WTC11 (cell line): ENCODE data around the gene PADI1. TPM values are rescaled to one million over a fixed set of nuclear protein-coding genes. Genes with fewer than 3 reads are reported as not detected.

Experiments used
- ATAC-seq: fragments of 200-7000 bp; cut with Tn5 transposase; 2 replicates; pipeline ENCODE4 v1.10.0; 2021; ENCODE audit warnings: mild to moderate bottlenecking, moderate library complexity
- CTCF ChIA-PET: fragments of 300-600 bp; sonication (Branson Sonifier 250); formaldehyde crosslinking; loops from one replicate; lab custom pipeline; 2021; ENCODE audit warnings: antibody characterized with exemption; lab: Charles Lee
- POLR2A ChIA-PET: fragments of 350-600 bp; sonication (Branson Sonifier 250); formaldehyde crosslinking; loops from one replicate; lab custom pipeline; 2021; ENCODE audit warnings: antibody characterized with exemption; lab: Charles Lee
- DNase-seq: peaks from one replicate; pipeline ENCODE4 v3.0.0; 2021; ENCODE audit warnings: low spot score
- H3K27ac Mint-ChIP-seq: 2 replicates; pipeline ENCODE4 v1.8.0; 2021; ENCODE audit warnings: mixed read lengths
- H3K27me3 Mint-ChIP-seq: 2 replicates; pipeline ENCODE4 v1.8.0; 2021; ENCODE audit warnings: low read depth, mild to moderate bottlenecking, moderate library complexity, mixed read lengths
- H3K36me3 Mint-ChIP-seq: 2 replicates; pipeline ENCODE4 v1.8.0; 2021; ENCODE audit warnings: mixed read lengths
- H3K4me1 Mint-ChIP-seq: 2 replicates; pipeline ENCODE4 v1.8.0; 2022; ENCODE audit warnings: mixed read lengths
- H3K4me3 Mint-ChIP-seq: 2 replicates; pipeline ENCODE4 v1.8.0; 2021; ENCODE audit warnings: mild to moderate bottlenecking, moderate library complexity, mixed read lengths
- H3K9me3 Mint-ChIP-seq: 2 replicates; pipeline ENCODE4 v1.8.0; 2021; ENCODE audit warnings: mixed read lengths
- CBFB ChIP-seq: sonication (generic); formaldehyde crosslinking; IDR thresholded peaks from 2 replicates; pipeline ENCODE4 v1.8.1; 2022; ENCODE audit warnings: mild to moderate bottlenecking, low read depth, missing genetic modification reagents
- EMX1 ChIP-seq: fragments of 250-450 bp; sonication (Bioruptor Pico); IDR thresholded peaks from 2 replicates; pipeline ENCODE4 v1.8.0; 2021; ENCODE audit warnings: mild to moderate bottlenecking
- FOXP1 ChIP-seq: sonication (generic); formaldehyde crosslinking; IDR thresholded peaks from 2 replicates; pipeline ENCODE4 v1.8.0; 2022; ENCODE audit warnings: missing genetic modification reagents, mild to moderate bottlenecking, moderate library complexity, borderline replicate concordance
- HMGA2 ChIP-seq: fragments of 250-450 bp; sonication (Bioruptor Pico); IDR thresholded peaks from 2 replicates; pipeline ENCODE4 v1.4.0; 2021; ENCODE audit warnings: mild to moderate bottlenecking, moderate library complexity
- JAZF1 ChIP-seq: fragments of 250-450 bp; sonication (Bioruptor Pico); IDR thresholded peaks from 2 replicates; pipeline ENCODE4 v1.9.0; 2021; ENCODE audit warnings: moderate library complexity, mild to moderate bottlenecking, inconsistent platforms
- NFATC4 ChIP-seq: fragments of 250-450 bp; sonication (Bioruptor Pico); IDR thresholded peaks from 2 replicates; pipeline ENCODE4 v1.9.0; 2021; ENCODE audit warnings: mild to moderate bottlenecking
- NR1H2 ChIP-seq: sonication (generic); formaldehyde crosslinking; IDR thresholded peaks from 2 replicates; pipeline ENCODE4 v1.9.0; 2021; ENCODE audit warnings: mild to moderate bottlenecking, moderate library complexity, missing genetic modification reagents
- NR2C2 ChIP-seq: sonication (generic); formaldehyde crosslinking; IDR thresholded peaks from 2 replicates; pipeline ENCODE4 v1.8.0; 2022; ENCODE audit warnings: mild to moderate bottlenecking, missing genetic modification reagents
- NR3C1 ChIP-seq: sonication (generic); formaldehyde crosslinking; conservative IDR thresholded peaks from 2 replicates; pipeline ENCODE4 v1.8.1; 2023; ENCODE audit warnings: low read depth, mild to moderate bottlenecking, missing genetic modification reagents
- OVOL2 ChIP-seq: fragments of 250-450 bp; sonication (Bioruptor Pico); IDR thresholded peaks from 2 replicates; pipeline ENCODE4 v1.9.0; 2021; ENCODE audit warnings: mild to moderate bottlenecking, borderline replicate concordance
- SOX15 ChIP-seq: fragments of 250-450 bp; sonication (Bioruptor Pico); IDR thresholded peaks from 2 replicates; pipeline ENCODE4 v1.9.0; 2021; ENCODE audit warnings: mild to moderate bottlenecking
- SP1 ChIP-seq: sonication (generic); formaldehyde crosslinking; conservative IDR thresholded peaks from 2 replicates; pipeline ENCODE4 v1.8.1; 2022; ENCODE audit warnings: missing genetic modification reagents
- ZNF219 ChIP-seq: sonication (generic); formaldehyde crosslinking; IDR thresholded peaks from 2 replicates; pipeline ENCODE4 v1.8.0; 2023; ENCODE audit warnings: missing genetic modification reagents, mild to moderate bottlenecking, borderline replicate concordance
- ZNF317 ChIP-seq: sonication (generic); formaldehyde crosslinking; IDR thresholded peaks from 2 replicates; pipeline ENCODE4 v1.8.1; 2023; ENCODE audit warnings: low read depth, mild to moderate bottlenecking, moderate library complexity, missing genetic modification reagents, borderline replicate concordance
- ZNF416 ChIP-seq: fragments of 250-450 bp; sonication (Bioruptor Pico); IDR thresholded peaks from 2 replicates; pipeline ENCODE4 v1.9.0; 2021; ENCODE audit warnings: mild to moderate bottlenecking, inconsistent platforms
- total RNA-seq: library from RNA; stranded (reverse); gene quantifications from 3 replicates; pipeline ENCODE4 v1.2.3, GENCODE V29; 2021
- TF ChIP-seq, protein P1 (sequence below): sonication (generic); formaldehyde crosslinking; IDR thresholded peaks from 2 replicates; pipeline ENCODE4 v1.8.1; 2023; ENCODE audit warnings: mild to moderate bottlenecking, moderate library complexity, missing genetic modification reagents
- TF ChIP-seq, protein P2 (sequence below): sonication (generic); formaldehyde crosslinking; IDR thresholded peaks from 2 replicates; pipeline ENCODE4 v1.8.1; 2023; ENCODE audit warnings: mild to moderate bottlenecking, missing genetic modification reagents, moderate library complexity
- TF ChIP-seq, protein P3 (sequence below): sonication (generic); formaldehyde crosslinking; IDR thresholded peaks from 2 replicates; pipeline ENCODE4 v1.8.1; 2023; ENCODE audit warnings: mild to moderate bottlenecking, missing genetic modification reagents, moderate library complexity
- TF ChIP-seq, protein P4 (sequence below): fragments of 250-450 bp; sonication (Bioruptor Pico); conservative IDR thresholded peaks from 2 replicates; pipeline ENCODE4 v1.9.0; 2021; ENCODE audit warnings: mild to moderate bottlenecking
- TF ChIP-seq, protein P5 (sequence below): sonication (generic); formaldehyde crosslinking; IDR thresholded peaks from 2 replicates; pipeline ENCODE4 v1.8.1; 2022; ENCODE audit warnings: mild to moderate bottlenecking, moderate library complexity, missing genetic modification reagents

Gene PADI1
- total RNA-seq, 1 experiment from 2014 or later: 0.15 TPM

DNA sequence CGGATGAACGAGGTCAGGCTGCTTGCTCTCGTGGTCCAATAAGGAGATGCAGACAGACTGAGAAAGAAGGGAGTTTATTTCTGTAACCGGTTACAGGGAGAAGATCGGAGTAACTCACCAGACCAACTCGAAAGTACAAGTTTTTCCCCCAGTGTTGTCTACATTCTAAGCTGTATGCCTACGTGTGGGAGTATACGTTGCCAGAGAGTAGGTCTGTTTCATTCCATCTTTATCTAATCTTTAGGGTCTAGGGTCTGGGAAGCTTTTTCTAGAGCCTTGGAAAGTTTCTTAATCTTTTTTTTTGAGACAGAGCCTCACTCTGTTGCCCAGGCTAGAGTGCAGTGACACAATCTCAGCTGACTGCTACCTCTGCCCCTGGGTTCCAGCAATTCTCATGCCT, 4.7 kb upstream of the PADI1 start:
- Mint-ChIP-seq H3K36me3 (no peaks in the 10 kb centered on the region), H3K4me3 (no peak overlapping the region), H3K27ac (no peak overlapping the region), H3K27me3 (no peaks in the 10 kb centered on the region; the same call in 1 of the 2 replicates), H3K9me3 (no peaks in the 10 kb centered on the region)
- DNase-seq (no peak), ATAC-seq (no peak)
- ChIA-PET POLR2A (interaction anchor here (1.2 kb wide), 1 partner anchor 15 kb away, joined by 3 read pairs; no protein-coding TSS in a partner anchor), CTCF (no interaction called here)
- TF ChIP-seq, protein P1, sequence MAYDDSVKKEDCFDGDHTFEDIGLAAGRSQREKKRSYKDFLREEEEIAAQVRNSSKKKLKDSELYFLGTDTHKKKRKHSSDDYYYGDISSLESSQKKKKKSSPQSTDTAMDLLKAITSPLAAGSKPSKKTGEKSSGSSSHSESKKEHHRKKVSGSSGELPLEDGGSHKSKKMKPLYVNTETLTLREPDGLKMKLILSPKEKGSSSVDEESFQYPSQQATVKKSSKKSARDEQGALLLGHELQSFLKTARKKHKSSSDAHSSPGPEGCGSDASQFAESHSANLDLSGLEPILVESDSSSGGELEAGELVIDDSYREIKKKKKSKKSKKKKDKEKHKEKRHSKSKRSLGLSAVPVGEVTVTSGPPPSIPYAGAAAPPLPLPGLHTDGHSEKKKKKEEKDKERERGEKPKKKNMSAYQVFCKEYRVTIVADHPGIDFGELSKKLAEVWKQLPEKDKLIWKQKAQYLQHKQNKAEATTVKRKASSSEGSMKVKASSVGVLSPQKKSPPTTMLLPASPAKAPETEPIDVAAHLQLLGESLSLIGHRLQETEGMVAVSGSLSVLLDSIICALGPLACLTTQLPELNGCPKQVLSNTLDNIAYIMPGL (CRISPR knock-in tag): no peak
- TF ChIP-seq EMX1 (CRISPR knock-in tag): no peak
- TF ChIP-seq SOX15 (CRISPR knock-in tag): no peak
- no peak for TF ChIP-seq NR3C1 (CRISPR knock-in tag)
- TF ChIP-seq, protein P2, sequence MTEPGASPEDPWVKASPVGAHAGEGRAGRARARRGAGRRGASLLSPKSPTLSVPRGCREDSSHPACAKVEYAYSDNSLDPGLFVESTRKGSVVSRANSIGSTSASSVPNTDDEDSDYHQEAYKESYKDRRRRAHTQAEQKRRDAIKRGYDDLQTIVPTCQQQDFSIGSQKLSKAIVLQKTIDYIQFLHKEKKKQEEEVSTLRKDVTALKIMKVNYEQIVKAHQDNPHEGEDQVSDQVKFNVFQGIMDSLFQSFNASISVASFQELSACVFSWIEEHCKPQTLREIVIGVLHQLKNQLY (CRISPR knock-in tag): no peak
- TF ChIP-seq, protein P3, sequence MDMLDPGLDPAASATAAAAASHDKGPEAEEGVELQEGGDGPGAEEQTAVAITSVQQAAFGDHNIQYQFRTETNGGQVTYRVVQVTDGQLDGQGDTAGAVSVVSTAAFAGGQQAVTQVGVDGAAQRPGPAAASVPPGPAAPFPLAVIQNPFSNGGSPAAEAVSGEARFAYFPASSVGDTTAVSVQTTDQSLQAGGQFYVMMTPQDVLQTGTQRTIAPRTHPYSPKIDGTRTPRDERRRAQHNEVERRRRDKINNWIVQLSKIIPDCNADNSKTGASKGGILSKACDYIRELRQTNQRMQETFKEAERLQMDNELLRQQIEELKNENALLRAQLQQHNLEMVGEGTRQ (CRISPR knock-in tag): no peak
- no peak for TF ChIP-seq NR1H2 (CRISPR knock-in tag)
- TF ChIP-seq, protein P4, sequence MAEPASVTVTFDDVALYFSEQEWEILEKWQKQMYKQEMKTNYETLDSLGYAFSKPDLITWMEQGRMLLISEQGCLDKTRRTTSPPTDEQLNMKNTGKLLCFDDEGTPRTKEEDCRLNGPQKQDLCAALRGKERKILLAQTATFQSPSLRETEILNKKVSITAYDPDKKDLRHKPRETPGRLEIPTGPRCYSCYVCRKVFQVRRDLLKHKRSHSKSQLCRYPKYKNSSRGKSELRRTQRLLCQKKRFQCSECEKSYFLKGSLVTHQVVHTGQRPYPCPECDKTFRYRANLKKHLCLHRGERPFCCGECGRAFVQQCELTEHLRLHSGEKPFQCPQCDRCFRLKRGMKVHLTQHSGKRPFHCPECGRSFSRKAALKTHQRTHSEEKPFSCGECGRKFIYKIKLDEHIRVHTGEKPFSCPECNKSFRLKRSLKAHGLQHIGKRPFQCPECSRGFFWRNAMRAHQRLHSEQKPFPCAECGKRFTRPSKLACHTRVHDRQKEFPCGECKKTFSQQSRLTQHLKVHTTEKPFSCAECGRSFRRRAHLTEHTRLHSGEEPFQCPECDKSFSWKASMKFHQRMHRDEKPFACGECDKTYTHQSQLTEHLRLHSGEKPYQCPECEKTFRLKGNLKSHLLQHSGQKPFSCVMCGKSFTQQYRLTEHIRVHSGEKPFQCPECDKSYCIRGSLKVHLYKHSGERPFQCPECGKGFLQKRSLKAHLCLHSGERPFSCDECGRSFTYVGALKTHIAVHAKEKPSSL (CRISPR knock-in tag): no peak
- TF ChIP-seq SP1: no peak
- no peak for TF ChIP-seq HMGA2
- TF ChIP-seq FOXP1 (CRISPR knock-in tag): no peak
- TF ChIP-seq NR2C2: no peak
- TF ChIP-seq, all 79 proteins: peak for 0
- peaks cover 13% of the 10 kb centered on the region for H3K4me1 Mint-ChIP-seq

DNA sequence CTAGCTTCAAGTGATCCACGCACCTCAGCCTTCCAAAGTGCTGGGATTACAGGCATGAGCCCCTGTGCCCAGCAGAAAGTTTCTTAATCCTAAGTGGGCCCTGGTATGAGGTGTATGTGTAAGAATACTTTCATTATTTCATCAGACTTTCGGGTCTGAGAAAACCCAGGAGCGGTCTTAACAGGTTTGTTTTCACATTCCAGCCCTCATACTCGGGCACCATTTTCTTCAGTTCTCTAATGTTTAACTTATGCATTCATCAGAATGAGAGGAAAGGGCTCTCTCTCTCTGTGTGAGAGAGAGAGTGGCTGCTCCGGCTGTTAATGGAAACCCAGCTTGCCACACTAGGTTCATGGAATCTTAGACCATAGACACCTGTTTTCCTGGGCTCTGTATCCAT, 4.2 kb upstream of the PADI1 start:
- no peak for ATAC-seq
- ChIA-PET CTCF (no interaction called here), POLR2A (interaction anchor here (1.2 kb wide), 1 partner anchor 15 kb away, joined by 3 read pairs; no protein-coding TSS in a partner anchor)

DNA sequence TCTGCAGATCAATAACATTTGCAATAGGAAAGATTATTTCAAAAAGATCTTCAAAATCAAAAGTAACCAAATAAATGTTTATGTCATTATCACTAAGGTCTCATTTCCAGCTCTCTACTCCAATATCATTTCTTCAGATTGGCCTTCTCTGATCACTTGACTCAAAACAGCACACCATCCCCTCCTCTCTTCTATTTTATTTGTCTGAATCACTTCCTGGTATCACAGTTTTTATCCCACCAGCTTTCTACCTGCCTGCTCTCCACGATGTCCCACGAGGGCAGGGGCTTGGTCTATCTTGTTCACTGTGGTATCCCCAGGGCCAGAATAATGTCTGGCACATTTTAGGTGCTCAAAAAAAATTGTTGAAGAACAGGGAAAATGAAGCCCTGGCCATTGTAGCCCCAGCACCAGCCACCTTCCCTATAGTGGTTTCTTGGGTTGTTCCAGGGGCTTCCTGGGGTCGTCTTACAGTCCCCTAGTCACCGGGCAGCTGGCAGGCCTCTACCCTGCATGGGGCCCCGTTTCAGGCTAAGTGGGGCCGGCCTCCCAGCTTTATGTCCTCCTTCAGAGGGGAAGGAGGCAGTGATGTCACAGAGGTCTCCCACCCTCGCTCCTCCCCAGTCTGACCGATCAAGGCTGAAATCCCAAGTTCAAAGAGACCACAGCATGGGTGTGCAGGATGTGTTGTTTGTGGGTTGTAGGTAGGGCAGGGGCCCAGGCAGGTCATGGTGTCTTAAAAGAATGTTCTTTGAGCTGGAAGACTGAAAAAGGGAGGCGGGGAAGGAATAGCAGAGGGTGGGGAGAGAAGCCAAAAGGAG, 3.5 kb upstream of the PADI1 start:
- ATAC-seq: no peak
- POLR2A ChIA-PET: interaction anchor here (0.6 to 1.2 kb wide), 2 partner anchors 14 to 229 kb away, joined by 3 read pairs; no protein-coding TSS in a partner anchor
- H3K4me1 Mint-ChIP-seq: peaks cover 13% of the 10 kb centered on the region

More for the DNA sequence above, 4.2 kb upstream of the PADI1 start:
- no peak overlapping the region for H3K4me3 Mint-ChIP-seq
- H3K9me3 Mint-ChIP-seq: no peaks in the 10 kb centered on the region
- peak; percentile 3 for DNase-seq
- TF ChIP-seq ZNF416: no peak
- no peak for TF ChIP-seq CBFB (CRISPR knock-in tag)
- TF ChIP-seq NR1H2 (CRISPR knock-in tag): no peak
- no peak for TF ChIP-seq NFATC4 (CRISPR knock-in tag)
- TF ChIP-seq NR2C2: no peak
- no peak for TF ChIP-seq ZNF219
- no peak for TF ChIP-seq ZNF317 (CRISPR knock-in tag)
- no peak for TF ChIP-seq JAZF1 (CRISPR knock-in tag)
- peaks cover 13% of the 10 kb centered on the region for H3K4me1 Mint-ChIP-seq
- H3K27ac Mint-ChIP-seq: no peak overlapping the region
- no peaks in the 10 kb centered on the region for H3K36me3 Mint-ChIP-seq
- peaks cover 2% of the 10 kb centered on the region; the same call in 1 of the 2 replicates for H3K27me3 Mint-ChIP-seq

More for the DNA sequence above, 3.5 kb upstream of the PADI1 start:
- H3K36me3 Mint-ChIP-seq: no peaks in the 10 kb centered on the region
- CTCF ChIA-PET: no interaction called here
- H3K9me3 Mint-ChIP-seq: no peaks in the 10 kb centered on the region
- H3K4me3 Mint-ChIP-seq: no peak overlapping the region
- peaks cover 2% of the 10 kb centered on the region; the same call in 1 of the 2 replicates for H3K27me3 Mint-ChIP-seq
- TF ChIP-seq, protein P5, sequence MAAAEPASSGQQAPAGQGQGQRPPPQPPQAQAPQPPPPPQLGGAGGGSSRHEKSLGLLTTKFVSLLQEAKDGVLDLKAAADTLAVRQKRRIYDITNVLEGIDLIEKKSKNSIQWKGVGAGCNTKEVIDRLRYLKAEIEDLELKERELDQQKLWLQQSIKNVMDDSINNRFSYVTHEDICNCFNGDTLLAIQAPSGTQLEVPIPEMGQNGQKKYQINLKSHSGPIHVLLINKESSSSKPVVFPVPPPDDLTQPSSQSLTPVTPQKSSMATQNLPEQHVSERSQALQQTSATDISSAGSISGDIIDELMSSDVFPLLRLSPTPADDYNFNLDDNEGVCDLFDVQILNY (CRISPR knock-in tag): no peak
- TF ChIP-seq OVOL2: no peak
- TF ChIP-seq ZNF317 (CRISPR knock-in tag): no peak
- peak; percentile 13 for DNase-seq
- H3K27ac Mint-ChIP-seq: no peak overlapping the region
